Measurements from ENCODE around the gene CRIP3.

GRCh38 chr6:43297644-43298564, 10.7 kb downstream of the CRIP3 start, which contains the start of gene SLC22A7:
- TF ChIP-seq CTCF (conservative IDR thresholded peaks at IDR 0.05), result no peak
- no peak for TF ChIP-seq EZH2 (IDR thresholded peaks at IDR 0.05; ENCODE audit: low read depth)

Measured in PC-9 (cell line).